Upper lobe of left lung (tissue), 4 donors: Measurements from ENCODE around the gene CDC16.

Experiments used
- POLR2A ChIP-seq, 4 donors: fragments of 450-650 bp; IDR thresholded peaks; one replicate each; pipeline ENCODE4 v1.5.1; 2016 to 2017; ENCODE audit warnings: antibody characterized with exemption in 4 of 4, mild to moderate bottlenecking in 2 of 4
- POLR2AphosphoS5 ChIP-seq, 2 donors: sonication (generic); formaldehyde crosslinking; IDR thresholded peaks; one replicate each; pipeline ENCODE4 v1.5.1; 2017; ENCODE audit warnings: antibody characterized with exemption in 2 of 2

DNA sequence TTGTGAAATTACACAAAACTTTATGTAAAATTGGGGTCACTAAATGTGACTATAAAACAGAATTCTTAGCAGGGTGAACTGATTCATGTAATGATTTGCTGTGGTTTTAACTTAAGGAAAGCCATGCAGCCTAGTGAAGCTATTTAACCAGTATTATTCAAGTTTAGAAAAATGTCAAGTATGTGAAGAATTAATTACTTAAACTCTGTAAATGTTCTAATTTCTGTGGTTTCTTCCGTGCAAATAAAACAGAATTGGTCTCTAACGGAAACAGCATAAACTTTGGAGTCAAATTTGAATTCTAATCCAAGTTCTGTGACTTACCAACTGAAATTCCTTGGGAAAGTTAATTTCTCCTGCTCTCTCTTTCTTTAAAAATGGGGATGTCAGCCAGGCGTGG, 13.3 kb downstream of the CDC16 start:
- TF ChIP-seq POLR2A (IDR thresholded peaks at IDR 0.05) (no peak), POLR2AphosphoS5 (IDR thresholded peaks at IDR 0.05) (no peak)
